T-helper 1 cell (primary cell): Measurements from ENCODE around the gene OSBPL10.
"Not testable (repeated sequence)": the region's sequence is repeated elsewhere in the genome, so short reads cannot be mapped to it uniquely, and the experiment has no call there.

ENCODE experiments used
- DNase-seq, 5 donors: peaks; one replicate each; pipeline ENCODE4 v3.0.0-alpha.2; 2012 to 2020

OSBPL10 gene

GRCh38 chr3:31885235-31885634, 95.8 kb downstream of the OSBPL10 start:
- no peak for DNase-seq

- no peak for DNase-seq
These were observed 96.8 kb downstream of the OSBPL10 start for GRCh38 chr3:31884251-31884650.

- no peak for DNase-seq
These were observed 98.2 kb downstream of the OSBPL10 start for GRCh38 chr3:31882895-31883294.

GRCh38 chr3:31882431-31882830, 98.6 kb downstream of the OSBPL10 start:
- no peak for DNase-seq

GRCh38 chr3:31880482-31881078, 100.5 kb downstream of the OSBPL10 start:
- DNase-seq = no peak

- DNase-seq = peak in 1 of 5 donors; percentile 22
These were observed 101.0 kb downstream of the OSBPL10 start for GRCh38 chr3:31880020-31880419.

- DNase-seq = no peak
These were observed 101.7 kb downstream of the OSBPL10 start for GRCh38 chr3:31879365-31879764.

GRCh38 chr3:31878231-31878838, 102.7 kb downstream of the OSBPL10 start:
- DNase-seq = no peak

- no peak for DNase-seq
These were observed 104.7 kb downstream of the OSBPL10 start for GRCh38 chr3:31876331-31876730.

- DNase-seq = no peak
These were observed 105.6 kb downstream of the OSBPL10 start for GRCh38 chr3:31875437-31875836.

GRCh38 chr3:31873254-31873820, 107.7 kb downstream of the OSBPL10 start:
- no peak for DNase-seq

GRCh38 chr3:31871939-31872507, 109.0 kb downstream of the OSBPL10 start:
- DNase-seq = no peak

- not testable (repeated sequence) for DNase-seq
These were observed 111.0 kb downstream of the OSBPL10 start for GRCh38 chr3:31870111-31870510.

- DNase-seq = no peak
These were observed 112.8 kb downstream of the OSBPL10 start for GRCh38 chr3:31868236-31868635.

GRCh38 chr3:31862666-31863279, 118.3 kb downstream of the OSBPL10 start:
- DNase-seq = no peak

GRCh38 chr3:31861826-31862225, 119.2 kb downstream of the OSBPL10 start:
- DNase-seq = no peak

GRCh38 chr3:31860642-31861041, 120.4 kb downstream of the OSBPL10 start:
- not testable (repeated sequence) for DNase-seq

- DNase-seq = no peak
These were observed 121.8 kb downstream of the OSBPL10 start for GRCh38 chr3:31859245-31859644.

GRCh38 chr3:31858439-31858838, 122.6 kb downstream of the OSBPL10 start:
- DNase-seq = peak in 1 of 5 donors; percentile 10

GRCh38 chr3:31853580-31853979, 127.5 kb downstream of the OSBPL10 start:
- DNase-seq = no peak

- DNase-seq = no peak
These were observed 129.8 kb downstream of the OSBPL10 start for GRCh38 chr3:31851278-31851677.

- DNase-seq = no peak
These were observed 132.2 kb downstream of the OSBPL10 start for GRCh38 chr3:31848911-31849310.

- no peak for DNase-seq
These were observed 132.8 kb downstream of the OSBPL10 start for GRCh38 chr3:31848163-31848818.
